ENCODE results near the gene PSTK. TPM values are rescaled to one million over a fixed set of nuclear protein-coding genes. Genes with fewer than 3 reads are reported as not detected.

Gene PSTK
- total and polyA plus RNA-seq, 9 of the 15 experiments (the other 6 are each of a cell fraction or from before 2014, with no cell fraction given), result 13.2 to 49.7 (median 18.9) TPM

DNA sequence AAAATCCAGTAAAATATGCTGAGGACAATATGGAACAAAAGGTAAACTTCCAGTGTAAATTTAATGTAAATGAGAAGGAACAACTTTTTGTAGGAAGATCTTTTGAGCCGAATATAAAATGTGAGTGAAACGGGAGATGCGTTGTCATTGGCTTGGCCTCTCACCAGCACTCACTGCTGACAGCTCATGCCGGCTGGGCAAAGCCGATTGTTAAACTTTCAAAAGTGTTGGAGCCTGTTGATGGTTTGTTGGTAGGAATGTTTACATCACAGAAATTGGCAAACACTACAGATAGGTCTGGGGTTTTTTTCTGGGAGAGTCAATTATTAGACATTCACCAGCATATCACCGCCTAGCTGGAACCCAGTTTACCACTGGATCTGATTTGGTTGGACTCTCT, 6.1 kb downstream of the PSTK start (continued):
- no peak for TF ChIP-seq SRF (CRISPR knock-in tag; IDR thresholded peaks at IDR 0.05)
- TF ChIP-seq E2F1 (CRISPR knock-in tag; IDR thresholded peaks at IDR 0.05), result no peak
- no peak for TF ChIP-seq JUND (IDR thresholded peaks at IDR 0.05; ENCODE audit: borderline replicate concordance, low read depth, low read length)
- TF ChIP-seq JUND (tag; IDR thresholded peaks at IDR 0.05; ENCODE audit: borderline replicate concordance, low read depth, low read length), result no peak
- TF ChIP-seq GTF2F1 (IDR thresholded peaks at IDR 0.05; ENCODE audit: low read depth, low read length), result no peak
- TF ChIP-seq, protein P1, sequence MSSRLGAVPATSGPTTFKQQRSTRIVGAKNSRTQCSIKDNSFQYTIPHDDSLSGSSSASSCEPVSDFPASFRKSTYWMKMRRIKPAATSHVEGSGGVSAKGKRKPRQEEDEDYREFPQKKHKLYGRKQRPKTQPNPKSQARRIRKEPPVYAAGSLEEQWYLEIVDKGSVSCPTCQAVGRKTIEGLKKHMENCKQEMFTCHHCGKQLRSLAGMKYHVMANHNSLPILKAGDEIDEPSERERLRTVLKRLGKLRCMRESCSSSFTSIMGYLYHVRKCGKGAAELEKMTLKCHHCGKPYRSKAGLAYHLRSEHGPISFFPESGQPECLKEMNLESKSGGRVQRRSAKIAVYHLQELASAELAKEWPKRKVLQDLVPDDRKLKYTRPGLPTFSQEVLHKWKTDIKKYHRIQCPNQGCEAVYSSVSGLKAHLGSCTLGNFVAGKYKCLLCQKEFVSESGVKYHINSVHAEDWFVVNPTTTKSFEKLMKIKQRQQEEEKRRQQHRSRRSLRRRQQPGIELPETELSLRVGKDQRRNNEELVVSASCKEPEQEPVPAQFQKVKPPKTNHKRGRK (tag; IDR thresholded peaks at IDR 0.05), result no peak
- no peak for TF ChIP-seq HDAC3 (IDR thresholded peaks at IDR 0.05; ENCODE audit: borderline replicate concordance, partially characterized antibody)
- TF ChIP-seq, protein P2, sequence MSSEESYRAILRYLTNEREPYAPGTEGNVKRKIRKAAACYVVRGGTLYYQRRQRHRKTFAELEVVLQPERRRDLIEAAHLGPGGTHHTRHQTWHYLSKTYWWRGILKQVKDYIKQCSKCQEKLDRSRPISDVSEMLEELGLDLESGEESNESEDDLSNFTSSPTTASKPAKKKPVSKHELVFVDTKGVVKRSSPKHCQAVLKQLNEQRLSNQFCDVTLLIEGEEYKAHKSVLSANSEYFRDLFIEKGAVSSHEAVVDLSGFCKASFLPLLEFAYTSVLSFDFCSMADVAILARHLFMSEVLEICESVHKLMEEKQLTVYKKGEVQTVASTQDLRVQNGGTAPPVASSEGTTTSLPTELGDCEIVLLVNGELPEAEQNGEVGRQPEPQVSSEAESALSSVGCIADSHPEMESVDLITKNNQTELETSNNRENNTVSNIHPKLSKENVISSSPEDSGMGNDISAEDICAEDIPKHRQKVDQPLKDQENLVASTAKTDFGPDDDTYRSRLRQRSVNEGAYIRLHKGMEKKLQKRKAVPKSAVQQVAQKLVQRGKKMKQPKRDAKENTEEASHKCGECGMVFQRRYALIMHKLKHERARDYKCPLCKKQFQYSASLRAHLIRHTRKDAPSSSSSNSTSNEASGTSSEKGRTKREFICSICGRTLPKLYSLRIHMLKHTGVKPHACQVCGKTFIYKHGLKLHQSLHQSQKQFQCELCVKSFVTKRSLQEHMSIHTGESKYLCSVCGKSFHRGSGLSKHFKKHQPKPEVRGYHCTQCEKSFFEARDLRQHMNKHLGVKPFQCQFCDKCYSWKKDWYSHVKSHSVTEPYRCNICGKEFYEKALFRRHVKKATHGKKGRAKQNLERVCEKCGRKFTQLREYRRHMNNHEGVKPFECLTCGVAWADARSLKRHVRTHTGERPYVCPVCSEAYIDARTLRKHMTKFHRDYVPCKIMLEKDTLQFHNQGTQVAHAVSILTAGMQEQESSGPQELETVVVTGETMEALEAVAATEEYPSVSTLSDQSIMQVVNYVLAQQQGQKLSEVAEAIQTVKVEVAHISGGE (CRISPR knock-in tag; IDR thresholded peaks at IDR 0.05), result no peak

All from K562 (cell line).